Hepatocyte (in vitro differentiated cells): ENCODE measurements around the gene HVCN1. TPM values are rescaled to one million over a fixed set of nuclear protein-coding genes. Genes with fewer than 3 reads are reported as not detected.

Experiments
- DNase-seq: peaks from one replicate; pipeline ENCODE4 v3.0.0-alpha.2; 2016; ENCODE audit warnings: low spot score
- H2AFZ ChIP-seq: fragments of 200-600 bp; sonication (generic); 2 replicates; pipeline ENCODE4 v1.6.0; 2016; ENCODE audit warnings: antibody characterized with exemption, mild to moderate bottlenecking
- H3K27ac ChIP-seq: fragments of 200-600 bp; sonication (generic); 2 replicates; pipeline ENCODE4 v1.5.1; 2016; ENCODE audit warnings: mild to moderate bottlenecking
- H3K27me3 ChIP-seq: fragments of 200-600 bp; sonication (generic); 2 replicates; pipeline ENCODE4 v1.6.1; 2016
- H3K36me3 ChIP-seq: fragments of 200-600 bp; sonication (generic); replicated peaks from 2 replicates; pipeline ENCODE4 v1.5.1; 2016; ENCODE audit warnings: low read depth; ENCODE audit not compliant: insufficient read depth
- H3K4me1 ChIP-seq: fragments of 200-600 bp; sonication (generic); 2 replicates; pipeline ENCODE4 v1.5.1; 2016; ENCODE audit warnings: mild to moderate bottlenecking, moderate library complexity; ENCODE audit not compliant: insufficient read depth
- H3K4me2 ChIP-seq: fragments of 200-600 bp; sonication (generic); 2 replicates; pipeline ENCODE4 v1.6.0; 2016
- H3K4me3 ChIP-seq: fragments of 200-600 bp; sonication (generic); 2 replicates; pipeline ENCODE4 v1.5.1; 2016; ENCODE audit warnings: mild to moderate bottlenecking
- H3K79me2 ChIP-seq: fragments of 200-600 bp; sonication (generic); 2 replicates; pipeline ENCODE4 v1.6.0; 2017; ENCODE audit warnings: mild to moderate bottlenecking
- H3K9me2 ChIP-seq: fragments of 200-600 bp; sonication (generic); replicated peaks from 2 replicates; pipeline ENCODE4 v1.6.0; 2017; ENCODE audit warnings: mild to moderate bottlenecking; ENCODE audit not compliant: insufficient read depth
- H3K9me3 ChIP-seq: fragments of 200-600 bp; sonication (generic); 2 replicates; pipeline ENCODE4 v1.5.1; 2016; ENCODE audit warnings: low read depth, mild to moderate bottlenecking
- H4K20me1 ChIP-seq: fragments of 200-600 bp; sonication (generic); 2 replicates; pipeline ENCODE4 v1.6.0; 2016; ENCODE audit warnings: mild to moderate bottlenecking; ENCODE audit not compliant: insufficient read depth, poor library complexity, severe bottlenecking
- EZH2 ChIP-seq: fragments of 200-600 bp; sonication (generic); IDR thresholded peaks from 2 replicates; pipeline ENCODE4 v1.6.1; 2016; ENCODE audit warnings: antibody characterized with exemption, mild to moderate bottlenecking, borderline replicate concordance
- EZH2phosphoT487 ChIP-seq: fragments of 200-600 bp; sonication (generic); IDR thresholded peaks from one replicate; pipeline ENCODE4 v1.6.1; 2018; ENCODE audit warnings: antibody characterized with exemption, mild to moderate bottlenecking, low read depth, moderate library complexity; ENCODE audit not compliant: unreplicated experiment, severe bottlenecking
- WGBS: methylation state at CpG from one replicate; pipeline ENCODE4 v1.1.6; 2016; ENCODE audit warnings: low lambda C conversion rate; ENCODE audit errors: missing lambda C conversion rate; 5-methylcytosine and 5-hydroxymethylcytosine counted together
- polyA plus RNA-seq: library from polyadenylated mRNA; unstranded; fragments of >200 nt; fragmentation: Nextera tagmentation; extraction: Ambion mirVana; gene quantifications from 2 replicates; pipeline ENCODE4 v1.2.1, GENCODE V29; 2016
- total RNA-seq: library from RNA; depleted of rRNA; stranded (reverse); fragments of >200 nt; gene quantifications from 2 replicates; pipeline ENCODE4 v1.2.3, GENCODE V29; 2014
- TF ChIP-seq, protein P1 (sequence below): fragments of 200-600 bp; sonication (generic); IDR thresholded peaks from 2 replicates; pipeline ENCODE4 v1.5.1; 2016; ENCODE audit warnings: antibody characterized with exemption, mild to moderate bottlenecking; ENCODE audit not compliant: poor library complexity

HVCN1 gene
- total and polyA plus RNA-seq, 2 experiments from 2014 or later = 5.8 to 8.9 TPM

DNA sequence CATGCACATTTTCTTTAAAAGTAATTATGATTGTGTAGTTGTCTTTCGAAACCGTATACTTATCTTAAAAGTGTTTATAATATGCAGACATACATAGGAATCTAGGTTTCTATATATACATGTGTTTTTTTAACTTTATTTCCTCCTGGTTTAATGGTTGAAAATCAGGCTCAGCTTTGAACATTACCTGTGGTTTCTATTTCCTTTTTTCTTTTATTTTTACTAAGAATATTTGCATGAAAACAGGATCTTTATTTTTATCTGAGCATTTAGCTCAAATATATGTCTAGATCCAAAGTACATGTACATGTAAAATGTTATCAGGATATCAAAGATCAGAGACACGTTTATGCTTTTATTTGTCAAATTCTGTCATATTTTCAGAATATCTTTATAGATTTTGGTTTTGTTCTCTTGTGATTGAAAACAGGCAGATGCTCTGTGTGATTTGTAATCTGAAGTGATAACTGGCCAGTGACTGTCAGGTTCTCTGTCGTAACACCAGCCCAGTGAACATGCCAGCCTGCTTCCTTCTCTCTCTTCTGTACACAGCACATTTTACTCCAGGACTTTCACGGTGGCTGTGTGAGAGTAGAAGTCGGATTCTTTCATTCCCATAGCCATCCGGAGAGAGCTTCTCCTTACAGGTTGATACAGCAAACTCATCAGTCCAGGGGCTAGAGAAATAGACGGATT lies 61.3 kb downstream of the HVCN1 start:
- DNase-seq = no peak
- Histone ChIP-seq H3K27me3 (no peaks in the 10 kb centered on the region), H4K20me1 (no peaks in the 10 kb centered on the region), H3K36me3 (no peaks in the 10 kb centered on the region), H3K27ac (no peak overlapping the region), H3K4me3 (no peak overlapping the region), H3K9me3 (no peaks in the 10 kb centered on the region), H3K4me2 (no peak overlapping the region), H3K79me2 (no peaks in the 10 kb centered on the region), H3K9me2 (no peaks in the 10 kb centered on the region), H3K4me1 (no peaks in the 10 kb centered on the region), H2AFZ (no peak overlapping the region)
- TF ChIP-seq EZH2phosphoT487 (no peak), EZH2 (no peak)
- TF ChIP-seq, protein P1, sequence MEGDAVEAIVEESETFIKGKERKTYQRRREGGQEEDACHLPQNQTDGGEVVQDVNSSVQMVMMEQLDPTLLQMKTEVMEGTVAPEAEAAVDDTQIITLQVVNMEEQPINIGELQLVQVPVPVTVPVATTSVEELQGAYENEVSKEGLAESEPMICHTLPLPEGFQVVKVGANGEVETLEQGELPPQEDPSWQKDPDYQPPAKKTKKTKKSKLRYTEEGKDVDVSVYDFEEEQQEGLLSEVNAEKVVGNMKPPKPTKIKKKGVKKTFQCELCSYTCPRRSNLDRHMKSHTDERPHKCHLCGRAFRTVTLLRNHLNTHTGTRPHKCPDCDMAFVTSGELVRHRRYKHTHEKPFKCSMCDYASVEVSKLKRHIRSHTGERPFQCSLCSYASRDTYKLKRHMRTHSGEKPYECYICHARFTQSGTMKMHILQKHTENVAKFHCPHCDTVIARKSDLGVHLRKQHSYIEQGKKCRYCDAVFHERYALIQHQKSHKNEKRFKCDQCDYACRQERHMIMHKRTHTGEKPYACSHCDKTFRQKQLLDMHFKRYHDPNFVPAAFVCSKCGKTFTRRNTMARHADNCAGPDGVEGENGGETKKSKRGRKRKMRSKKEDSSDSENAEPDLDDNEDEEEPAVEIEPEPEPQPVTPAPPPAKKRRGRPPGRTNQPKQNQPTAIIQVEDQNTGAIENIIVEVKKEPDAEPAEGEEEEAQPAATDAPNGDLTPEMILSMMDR = no peak
- WGBS = 92% methylated on average over 8 of the region's 8 CpGs

DNA sequence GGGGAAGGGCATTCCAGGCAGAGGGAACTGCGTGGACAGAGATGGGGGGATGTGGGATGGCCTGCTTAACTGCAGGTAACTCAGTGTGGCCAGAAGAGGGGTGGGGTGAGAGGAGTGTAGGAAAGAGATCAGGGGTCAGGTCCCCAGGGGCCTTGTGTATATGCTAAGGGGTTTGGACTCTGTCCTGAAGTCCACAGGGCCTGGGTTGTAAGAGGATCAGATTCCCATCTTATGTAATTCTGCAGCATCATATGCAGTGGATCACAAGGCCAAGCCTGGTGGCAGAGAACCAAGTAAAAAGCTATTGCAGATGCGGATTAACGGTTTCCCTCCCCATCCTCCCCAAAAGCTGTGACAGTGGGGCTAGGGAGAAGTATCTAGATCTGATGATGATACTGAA lies 66.3 kb downstream of the HVCN1 start:
- Histone ChIP-seq H3K79me2 (no peaks in the 10 kb centered on the region), H3K36me3 (no peaks in the 10 kb centered on the region), H3K9me2 (no peaks in the 10 kb centered on the region), H2AFZ (no peak overlapping the region), H4K20me1 (no peaks in the 10 kb centered on the region), H3K27ac (no peak overlapping the region), H3K4me3 (no peak overlapping the region), H3K27me3 (no peaks in the 10 kb centered on the region), H3K4me1 (no peaks in the 10 kb centered on the region), H3K4me2 (no peak overlapping the region), H3K9me3 (no peaks in the 10 kb centered on the region)
- 89% methylated on average over 3 of the region's 3 CpGs for WGBS
- no peak for DNase-seq
- TF ChIP-seq, protein P1 = no peak
- TF ChIP-seq EZH2phosphoT487 (no peak), EZH2 (no peak)

DNA sequence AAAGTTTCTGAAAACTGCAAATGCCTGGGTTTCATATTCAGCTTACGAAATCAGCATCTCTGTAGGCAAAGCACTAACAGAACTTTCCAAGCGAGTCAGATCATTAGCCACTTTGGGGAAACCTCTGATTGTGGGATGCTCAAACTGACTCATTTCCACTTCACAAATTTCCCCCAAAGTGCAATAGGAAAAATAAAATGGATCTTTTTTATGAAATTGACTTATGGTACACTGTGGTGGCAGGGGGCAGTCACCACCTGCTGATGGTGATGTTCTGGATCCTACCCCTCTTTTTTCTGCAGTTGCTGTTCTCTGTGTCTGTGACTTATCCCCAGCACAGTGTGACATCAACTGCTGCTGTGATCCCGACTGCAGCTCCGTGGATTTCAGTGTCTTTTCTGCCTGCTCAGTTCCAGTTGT lies 69.4 kb downstream of the HVCN1 start:
- H2AFZ ChIP-seq = no peak overlapping the region
- H3K9me3 ChIP-seq = no peaks in the 10 kb centered on the region
- 84% methylated on average over 4 of the region's 4 CpGs for WGBS
- no peak overlapping the region for H3K4me3 ChIP-seq
- DNase-seq = no peak
- no peaks in the 10 kb centered on the region for H3K9me2 ChIP-seq
- peaks cover 7% of the 10 kb centered on the region for H3K79me2 ChIP-seq
- H3K27ac ChIP-seq = no peak overlapping the region
- H4K20me1 ChIP-seq = no peaks in the 10 kb centered on the region
- no peak overlapping the region for H3K4me2 ChIP-seq
- no peaks in the 10 kb centered on the region for H3K36me3 ChIP-seq
- no peaks in the 10 kb centered on the region for H3K27me3 ChIP-seq
- peaks cover 3% of the 10 kb centered on the region for H3K4me1 ChIP-seq
- TF ChIP-seq EZH2phosphoT487 (no peak), EZH2 (no peak)
- TF ChIP-seq, protein P1 = no peak
